Spleen (tissue), 11 donors: ENCODE results near the gene NDUFAF2. TPM values are rescaled to one million over a fixed set of nuclear protein-coding genes. Genes with fewer than 3 reads are reported as not detected.
"Not testable (repeated sequence)": the region's sequence is repeated elsewhere in the genome, so short reads cannot be mapped to it uniquely, and the experiment has no call there.

ENCODE experiments used
- DNase-seq: peaks from one replicate; pipeline ENCODE4 v3.0.0-alpha.2; 2020
- H3K27ac ChIP-seq, 8 donors: fragments of 200-600 bp; sonication (generic) in 7 of 8; 1 replicate in 4 of 8; 2 replicates in 4 of 8; pipeline versions ENCODE4 v1.5.0 to v1.8.0; 2016 to 2021; ENCODE audit warnings: inconsistent platforms in 4 of 8, mild to moderate bottlenecking in 4 of 8, moderate library complexity in 1 of 8
- H3K27me3 ChIP-seq, 7 donors: fragments of 200-600 bp; sonication (generic) in 6 of 7; replicated peaks in 1 of 7; 1 replicate in 4 of 7; 2 replicates in 3 of 7; pipeline versions ENCODE4 v1.5.0 to v1.8.0; 2016 to 2021; ENCODE audit warnings: inconsistent platforms in 3 of 7, mild to moderate bottlenecking in 1 of 7
- H3K36me3 ChIP-seq, 6 donors: fragments of 200-600 bp; sonication (generic) in 5 of 6; 1 replicate in 4 of 6; 2 replicates in 2 of 6; pipeline versions ENCODE4 v1.5.0 to v1.8.0; 2016 to 2021; ENCODE audit warnings: inconsistent platforms in 2 of 6
- H3K4me1 ChIP-seq, 6 donors: fragments of 200-600 bp; sonication (generic) in 5 of 6; 1 replicate in 3 of 6; 2 replicates in 3 of 6; pipeline versions ENCODE4 v1.5.0 to v1.8.0; 2016 to 2021; ENCODE audit warnings: inconsistent platforms in 3 of 6
- H3K4me3 ChIP-seq, 8 donors: fragments of 200-600 bp; sonication (generic) in 7 of 8; 1 replicate in 4 of 8; 2 replicates in 4 of 8; pipeline versions ENCODE4 v1.5.0 to v1.8.0; 2016 to 2021; ENCODE audit warnings: inconsistent platforms in 4 of 8, mild to moderate bottlenecking in 4 of 8, moderate library complexity in 2 of 8
- H3K9me3 ChIP-seq, 8 donors: fragments of 200-600 bp; sonication (generic) in 7 of 8; 1 replicate in 4 of 8; 2 replicates in 4 of 8; pipeline versions ENCODE4 v1.5.0 to v1.8.0; 2016 to 2021; ENCODE audit warnings: inconsistent platforms in 4 of 8
- POLR2A ChIP-seq, 3 donors: fragments of 450-650 bp; IDR thresholded peaks; one replicate each; pipeline ENCODE4 v1.5.1; 2017; ENCODE audit warnings: antibody characterized with exemption in 3 of 3, mild to moderate bottlenecking in 1 of 3
- POLR2AphosphoS5 ChIP-seq, 3 donors: sonication (generic); formaldehyde crosslinking; IDR thresholded peaks; one replicate each; pipeline ENCODE4 v1.5.1; 2017; ENCODE audit warnings: antibody characterized with exemption in 3 of 3
- WGBS, 5 donors: extraction: QIAGEN DNeasy Blood & Tissue Kit in 3 of 5; methylation state at CpG; one replicate each; pipeline versions ENCODE4 v1.1.5 to v1.1.7; 2013 to 2018; 5-methylcytosine and 5-hydroxymethylcytosine counted together
- intact Hi-C: fragments of 100-400 bp; cut with DNase I; formaldehyde crosslinking; loops from one replicate; pipeline ENCODE4 v1.15.0; 2023; ENCODE audit warnings: low total_unique reads
- polyA plus RNA-seq, 3 donors: library from polyadenylated mRNA; stranded (reverse); fragments of 200-250 nt; gene quantifications; one replicate each; pipeline ENCODE4 v1.2.1, GENCODE V29; 2013
- total RNA-seq, 7 donors: library from RNA; depleted of rRNA in 3 of 7; stranded (reverse); fragments of >200 nt in 3 of 7; fragmentation: NEBNext Ultra II Directional in 4 of 7; extraction: Animal tissue kit (Norgen Biotek cat#: 25700) in 4 of 7; gene quantifications; one replicate each; pipeline versions ENCODE4 v1.1.0 to v1.2.1, GENCODE V29; 2016 to 2021
- TF ChIP-seq, protein P1 (sequence below), 11 experiments: fragments of 200-600 bp in 7 of 11; fragments of 450-650 bp in 4 of 11; sonication (generic) in 4 of 11; IDR thresholded peaks in 8 of 11; conservative IDR thresholded peaks in 3 of 11; 1 replicate in 7 of 11; 2 replicates in 4 of 11; pipeline versions ENCODE4 v1.4.0 to v1.8.0; 2016 to 2021; ENCODE audit warnings: antibody characterized with exemption in 11 of 11, inconsistent platforms in 4 of 11, mild to moderate bottlenecking in 1 of 11
- donor health status: healthy with polysubstance abuse.
- donor health status: DM: no; HTN: no; CAD: no; lungs with moderate emphysema.
- donor health status: DM: no; HTN: no; CAD: no.
- donor health status: Bipolar disorder and iron deficiency.
- donor health status: healthy.
- donor health status: DM: no; HTN: no; CAD: no.
- donor health status: DM: yes; HTN: yes; CAD: no.

NDUFAF2 gene
- total and polyA plus RNA-seq, 10 donors: 3.2 to 40.5 (median 13.1) TPM

DNA sequence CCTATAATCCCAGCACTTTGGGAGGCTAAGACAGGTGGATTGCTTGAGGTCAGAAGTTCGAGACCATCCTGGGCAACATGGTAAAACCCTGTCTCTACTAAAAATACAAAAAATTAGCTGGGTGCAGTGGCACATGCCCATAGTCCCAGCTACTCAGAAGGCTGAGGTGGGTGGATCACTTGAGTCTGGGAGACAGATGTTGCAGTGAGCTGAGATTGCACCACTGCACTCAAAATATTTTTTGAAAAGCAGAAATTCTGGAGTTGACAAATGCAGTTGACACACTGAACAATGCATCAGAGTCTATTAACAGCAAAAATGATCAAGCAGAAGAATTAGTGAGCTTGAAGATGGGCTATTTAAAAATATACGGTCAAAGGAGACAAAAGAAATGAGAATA lies 35.5 kb downstream of the NDUFAF2 start:
- DNase-seq: no peak
- H3K27ac ChIP-seq: no peak overlapping the region
- 90 to 100% (median 97%) methylated on average over 2 of the region's 2 CpGs for WGBS, 5 donors
- H3K4me3 ChIP-seq: no peak overlapping the region
- H3K9me3 ChIP-seq: peaks cover 0 to 45% (median 21%) of the 10 kb centered on the region in 8 donors
- H3K27me3 ChIP-seq: no peaks in the 10 kb centered on the region
- peaks cover 0 to 8% (median 0%) of the 10 kb centered on the region in 6 donors for H3K36me3 ChIP-seq
- H3K4me1 ChIP-seq: no peaks in the 10 kb centered on the region
- intact Hi-C loops: no loop called here
- TF ChIP-seq, protein P1, sequence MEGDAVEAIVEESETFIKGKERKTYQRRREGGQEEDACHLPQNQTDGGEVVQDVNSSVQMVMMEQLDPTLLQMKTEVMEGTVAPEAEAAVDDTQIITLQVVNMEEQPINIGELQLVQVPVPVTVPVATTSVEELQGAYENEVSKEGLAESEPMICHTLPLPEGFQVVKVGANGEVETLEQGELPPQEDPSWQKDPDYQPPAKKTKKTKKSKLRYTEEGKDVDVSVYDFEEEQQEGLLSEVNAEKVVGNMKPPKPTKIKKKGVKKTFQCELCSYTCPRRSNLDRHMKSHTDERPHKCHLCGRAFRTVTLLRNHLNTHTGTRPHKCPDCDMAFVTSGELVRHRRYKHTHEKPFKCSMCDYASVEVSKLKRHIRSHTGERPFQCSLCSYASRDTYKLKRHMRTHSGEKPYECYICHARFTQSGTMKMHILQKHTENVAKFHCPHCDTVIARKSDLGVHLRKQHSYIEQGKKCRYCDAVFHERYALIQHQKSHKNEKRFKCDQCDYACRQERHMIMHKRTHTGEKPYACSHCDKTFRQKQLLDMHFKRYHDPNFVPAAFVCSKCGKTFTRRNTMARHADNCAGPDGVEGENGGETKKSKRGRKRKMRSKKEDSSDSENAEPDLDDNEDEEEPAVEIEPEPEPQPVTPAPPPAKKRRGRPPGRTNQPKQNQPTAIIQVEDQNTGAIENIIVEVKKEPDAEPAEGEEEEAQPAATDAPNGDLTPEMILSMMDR (IDR thresholded peaks at IDR 0.05 in 8 of 11, conservative IDR thresholded peaks at IDR 0.05 in 3 of 11): no peak
- TF ChIP-seq POLR2AphosphoS5 (IDR thresholded peaks at IDR 0.05) (no peak), POLR2A (IDR thresholded peaks at IDR 0.05) (no peak)

DNA sequence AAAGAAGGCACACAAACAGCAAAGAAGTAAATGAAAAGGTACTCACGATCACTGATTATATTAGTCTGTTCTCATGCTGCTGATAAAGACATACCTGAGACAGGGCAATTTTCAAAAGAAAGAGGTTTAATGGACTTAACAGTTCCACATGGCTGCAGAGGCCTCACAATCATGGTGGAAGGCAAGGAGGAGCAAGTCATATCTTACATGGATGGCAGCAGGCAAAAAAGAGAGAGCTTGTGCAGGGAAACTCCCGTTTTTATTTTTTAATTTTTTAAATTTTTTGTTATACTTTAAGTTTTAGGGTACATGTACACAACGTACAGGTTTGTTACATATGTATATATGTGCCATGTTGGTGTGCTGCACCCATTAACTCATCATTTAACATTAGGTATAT lies 37.1 kb downstream of the NDUFAF2 start:
- H3K4me1 ChIP-seq, DNase-seq, H3K36me3 ChIP-seq, H3K27ac ChIP-seq, intact Hi-C loops, H3K4me3 ChIP-seq, H3K27me3 ChIP-seq: not testable (repeated sequence)
- WGBS, 5 donors: 92 to 96% (median 93%) methylated on average over 3 of the region's 3 CpGs
- H3K9me3 ChIP-seq: peaks cover 0 to 62% (median 25%) of the 10 kb centered on the region in 8 donors

DNA sequence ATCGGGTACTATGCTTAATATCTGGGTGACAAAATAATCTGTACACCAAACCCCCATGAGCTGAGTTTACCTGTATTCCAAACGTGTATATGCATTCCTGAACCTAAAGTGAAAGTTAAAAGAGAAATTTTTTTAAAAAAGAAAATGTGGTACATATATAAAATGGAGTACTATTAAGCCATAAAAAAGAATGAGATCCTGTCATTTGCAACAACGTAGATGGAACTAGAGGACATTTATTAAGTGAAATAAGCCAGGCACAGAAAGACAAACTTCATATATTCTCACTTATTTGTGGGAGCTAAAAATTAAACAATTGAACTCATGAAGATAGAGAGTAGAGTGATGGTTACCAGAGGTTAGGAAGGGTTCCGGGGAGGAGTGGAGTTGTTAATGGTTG lies 44.8 kb downstream of the NDUFAF2 start:
- no peak overlapping the region for H3K27ac ChIP-seq
- no peaks in the 10 kb centered on the region for H3K27me3 ChIP-seq
- WGBS, 5 donors: 78 to 93% (median 90%) methylated on average over 4 of the region's 4 CpGs
- H3K36me3 ChIP-seq: peaks cover 0 to 22% (median 5%) of the 10 kb centered on the region in 6 donors
- intact Hi-C loops: no loop called here
- peaks cover 0 to 90% (median 65%) of the 10 kb centered on the region in 8 donors for H3K9me3 ChIP-seq
- H3K4me3 ChIP-seq: no peak overlapping the region
- no peaks in the 10 kb centered on the region for H3K4me1 ChIP-seq
- TF ChIP-seq, protein P1 (IDR thresholded peaks at IDR 0.05 in 8 of 11, conservative IDR thresholded peaks at IDR 0.05 in 3 of 11): no peak
- no peak for TF ChIP-seq POLR2AphosphoS5 (IDR thresholded peaks at IDR 0.05)
- TF ChIP-seq POLR2A (IDR thresholded peaks at IDR 0.05): no peak
- DNase-seq: no peak

DNA sequence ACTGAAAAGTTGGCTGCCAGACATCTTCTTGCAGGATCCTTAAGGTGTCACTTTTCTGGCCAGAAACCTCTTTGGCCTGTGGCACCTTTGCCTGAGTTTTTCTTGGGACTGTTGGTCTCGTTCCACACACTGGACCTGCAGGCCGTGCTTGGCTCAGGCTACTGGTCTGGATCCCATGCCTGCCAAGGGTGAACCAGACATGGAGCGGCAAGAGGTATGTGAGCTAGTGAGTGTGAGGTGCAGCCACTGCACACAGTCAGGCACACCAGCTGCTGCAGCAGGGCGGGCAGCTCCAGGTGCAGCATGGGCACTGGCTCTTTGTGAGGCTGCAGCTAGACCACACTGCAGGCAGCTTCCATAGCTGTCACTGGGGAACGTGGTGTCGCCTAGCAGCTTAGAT lies 47.9 kb downstream of the NDUFAF2 start:
- 94 to 100% (median 97%) methylated on average over 4 to 6 of the region's 6 CpGs for WGBS, 5 donors
- Histone ChIP-seq H3K27me3 (no peaks in the 10 kb centered on the region), H3K4me3 (no peak overlapping the region), H3K27ac (no peak overlapping the region), H3K9me3 (peaks cover 0 to 62% (median 56%) of the 10 kb centered on the region in 8 donors), H3K36me3 (peaks cover 0 to 18% (median 5%) of the 10 kb centered on the region in 6 donors), H3K4me1 (no peaks in the 10 kb centered on the region)
- TF ChIP-seq, protein P1 (IDR thresholded peaks at IDR 0.05 in 8 of 11, conservative IDR thresholded peaks at IDR 0.05 in 3 of 11): no peak
- no peak for TF ChIP-seq POLR2A (IDR thresholded peaks at IDR 0.05)
- TF ChIP-seq POLR2AphosphoS5 (IDR thresholded peaks at IDR 0.05): no peak
- no peak for DNase-seq
- intact Hi-C loops: no loop called here

DNA sequence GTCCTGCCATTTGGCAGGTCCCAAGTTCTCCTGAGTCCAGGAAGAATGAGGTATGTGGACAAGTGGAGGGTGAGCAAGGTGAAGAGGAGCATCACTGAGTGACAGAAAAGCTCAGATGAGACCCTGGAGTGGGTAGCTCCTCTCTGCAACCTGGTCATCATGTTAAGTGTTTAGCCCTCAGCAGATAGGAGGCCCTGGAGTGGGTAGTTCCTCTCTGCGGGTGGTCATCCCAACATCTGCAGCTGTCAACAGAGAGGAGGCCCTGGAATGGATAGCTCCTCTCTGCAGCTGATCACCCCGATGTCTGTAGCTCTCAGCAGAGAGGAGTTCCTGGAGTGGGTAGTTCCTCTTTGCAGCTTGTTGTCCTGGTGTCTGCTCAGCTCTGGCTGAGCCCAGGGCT lies 48.4 kb downstream of the NDUFAF2 start:
- peaks cover 0 to 18% (median 5%) of the 10 kb centered on the region in 6 donors for H3K36me3 ChIP-seq
- H3K27ac ChIP-seq: no peak overlapping the region
- H3K27me3 ChIP-seq: no peaks in the 10 kb centered on the region
- intact Hi-C loops: no loop called here
- H3K4me1 ChIP-seq: no peaks in the 10 kb centered on the region
- no peak for DNase-seq
- H3K9me3 ChIP-seq: peaks cover 0 to 56% (median 50%) of the 10 kb centered on the region in 8 donors
- WGBS, 5 donors: 89 to 100% (median 94%) methylated on average over 1 to 2 of the region's 2 CpGs
- H3K4me3 ChIP-seq: no peak overlapping the region
- no peak for TF ChIP-seq POLR2AphosphoS5 (IDR thresholded peaks at IDR 0.05)
- TF ChIP-seq POLR2A (IDR thresholded peaks at IDR 0.05): no peak
- TF ChIP-seq, protein P1 (IDR thresholded peaks at IDR 0.05 in 8 of 11, conservative IDR thresholded peaks at IDR 0.05 in 3 of 11): no peak
